Measurements from ENCODE around the gene ATXN7L2. TPM values are rescaled to one million over a fixed set of nuclear protein-coding genes. Genes with fewer than 3 reads are reported as not detected.

The ATXN7L2 gene
- total RNA-seq, 1 donor from 2014 or later: 4.9 TPM

DNA sequence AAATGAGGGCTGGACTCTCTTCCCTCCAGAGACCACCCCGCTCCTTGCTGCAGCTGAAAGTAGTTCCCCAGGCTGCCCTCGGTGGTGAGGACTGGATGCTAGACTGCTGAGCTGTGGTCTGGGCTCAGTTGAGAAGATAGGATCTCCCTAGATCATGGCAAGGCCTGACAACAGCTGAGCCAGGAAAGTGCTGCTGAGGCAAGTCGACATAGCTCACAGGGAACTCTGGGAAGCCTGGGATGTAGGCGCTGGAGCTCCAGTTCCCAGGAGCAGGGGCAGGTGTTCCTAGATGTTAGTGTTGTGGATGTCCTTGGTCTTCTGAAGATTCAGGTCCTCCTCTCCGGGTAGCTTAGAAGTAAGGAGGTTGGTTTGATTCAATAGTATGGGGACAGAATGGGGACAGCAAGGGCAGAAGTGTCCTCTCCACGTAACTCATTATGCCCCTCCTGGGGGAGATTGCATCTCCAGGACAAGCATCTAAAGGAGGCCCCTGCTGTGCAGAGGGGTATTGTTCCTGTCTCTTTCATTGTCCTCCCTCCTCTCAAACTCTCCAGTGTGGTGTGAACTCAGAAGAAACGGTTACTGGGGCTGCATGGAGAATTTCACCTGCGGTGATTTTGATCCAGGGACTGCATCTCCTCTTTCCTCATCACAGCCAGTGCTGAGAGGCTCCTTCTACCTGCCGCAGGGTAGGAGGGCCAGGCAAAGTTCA lies 13.9 kb downstream of the ATXN7L2 start:
- no peak overlapping the region for H3K4me3 ChIP-seq
- peaks cover 83% of the 10 kb centered on the region for H3K4me1 ChIP-seq
- intact Hi-C loops (cut with DNase I): loop anchor here (5.0 kb wide), 1 partner anchor 35 kb away; no protein-coding TSS in a partner anchor
- no peaks in the 10 kb centered on the region for H3K27me3 ChIP-seq
- no peak for DNase-seq (ENCODE audit: extremely low spot score in 2 of 2)
- peaks cover 0 to 19% of the 10 kb centered on the region in 2 donors for H3K36me3 ChIP-seq
- TF ChIP-seq POLR2A (IDR thresholded peaks at IDR 0.05) (no peak), POLR2AphosphoS5 (IDR thresholded peaks at IDR 0.05; ENCODE audit: insufficient read depth in 1 of 2, low read depth in 1 of 2) (no peak)
- no peaks in the 10 kb centered on the region for H3K9me3 ChIP-seq
- H3K27ac ChIP-seq: peak overlapping the region; percentile 13

GRCh38 chr1:109498161-109498801 lies 14.6 kb downstream of the ATXN7L2 start:
- Histone ChIP-seq H3K4me3 (no peak overlapping the region), H3K36me3 (peaks cover 0 to 19% of the 10 kb centered on the region in 2 donors), H3K4me1 (peaks cover 83% of the 10 kb centered on the region), H3K9me3 (no peaks in the 10 kb centered on the region), H3K27me3 (no peaks in the 10 kb centered on the region), H3K27ac (peak overlapping the region; percentile 13)
- TF ChIP-seq POLR2A (IDR thresholded peaks at IDR 0.05): no peak
- no peak for TF ChIP-seq POLR2AphosphoS5 (IDR thresholded peaks at IDR 0.05; ENCODE audit: insufficient read depth in 1 of 2, low read depth in 1 of 2)
- TF ChIP-seq, protein P1, sequence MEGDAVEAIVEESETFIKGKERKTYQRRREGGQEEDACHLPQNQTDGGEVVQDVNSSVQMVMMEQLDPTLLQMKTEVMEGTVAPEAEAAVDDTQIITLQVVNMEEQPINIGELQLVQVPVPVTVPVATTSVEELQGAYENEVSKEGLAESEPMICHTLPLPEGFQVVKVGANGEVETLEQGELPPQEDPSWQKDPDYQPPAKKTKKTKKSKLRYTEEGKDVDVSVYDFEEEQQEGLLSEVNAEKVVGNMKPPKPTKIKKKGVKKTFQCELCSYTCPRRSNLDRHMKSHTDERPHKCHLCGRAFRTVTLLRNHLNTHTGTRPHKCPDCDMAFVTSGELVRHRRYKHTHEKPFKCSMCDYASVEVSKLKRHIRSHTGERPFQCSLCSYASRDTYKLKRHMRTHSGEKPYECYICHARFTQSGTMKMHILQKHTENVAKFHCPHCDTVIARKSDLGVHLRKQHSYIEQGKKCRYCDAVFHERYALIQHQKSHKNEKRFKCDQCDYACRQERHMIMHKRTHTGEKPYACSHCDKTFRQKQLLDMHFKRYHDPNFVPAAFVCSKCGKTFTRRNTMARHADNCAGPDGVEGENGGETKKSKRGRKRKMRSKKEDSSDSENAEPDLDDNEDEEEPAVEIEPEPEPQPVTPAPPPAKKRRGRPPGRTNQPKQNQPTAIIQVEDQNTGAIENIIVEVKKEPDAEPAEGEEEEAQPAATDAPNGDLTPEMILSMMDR (IDR thresholded peaks at IDR 0.05): peak in 2 of 3 experiments; percentile 24 to 47
- no peak for DNase-seq (ENCODE audit: extremely low spot score in 2 of 2)
- intact Hi-C loops (cut with DNase I): loop anchor here (5.0 kb wide), 1 partner anchor 34 kb away; no protein-coding TSS in a partner anchor

GRCh38 chr1:109499081-109499480 lies 15.4 kb downstream of the ATXN7L2 start:
- no peak for DNase-seq (ENCODE audit: extremely low spot score in 2 of 2)
- Histone ChIP-seq H3K9me3 (no peaks in the 10 kb centered on the region), H3K4me3 (no peak overlapping the region), H3K36me3 (peaks cover 0 to 19% of the 10 kb centered on the region in 2 donors), H3K27me3 (no peaks in the 10 kb centered on the region), H3K4me1 (peaks cover 84% of the 10 kb centered on the region), H3K27ac (peak overlapping the region; percentile 27)
- intact Hi-C loops (cut with DNase I): loop anchor here (5.0 kb wide), 1 partner anchor 33 kb away; no protein-coding TSS in a partner anchor
- no peak for TF ChIP-seq POLR2A (IDR thresholded peaks at IDR 0.05)
- TF ChIP-seq, protein P1 (IDR thresholded peaks at IDR 0.05): no peak
- TF ChIP-seq POLR2AphosphoS5 (IDR thresholded peaks at IDR 0.05; ENCODE audit: insufficient read depth in 1 of 2, low read depth in 1 of 2): no peak

DNA sequence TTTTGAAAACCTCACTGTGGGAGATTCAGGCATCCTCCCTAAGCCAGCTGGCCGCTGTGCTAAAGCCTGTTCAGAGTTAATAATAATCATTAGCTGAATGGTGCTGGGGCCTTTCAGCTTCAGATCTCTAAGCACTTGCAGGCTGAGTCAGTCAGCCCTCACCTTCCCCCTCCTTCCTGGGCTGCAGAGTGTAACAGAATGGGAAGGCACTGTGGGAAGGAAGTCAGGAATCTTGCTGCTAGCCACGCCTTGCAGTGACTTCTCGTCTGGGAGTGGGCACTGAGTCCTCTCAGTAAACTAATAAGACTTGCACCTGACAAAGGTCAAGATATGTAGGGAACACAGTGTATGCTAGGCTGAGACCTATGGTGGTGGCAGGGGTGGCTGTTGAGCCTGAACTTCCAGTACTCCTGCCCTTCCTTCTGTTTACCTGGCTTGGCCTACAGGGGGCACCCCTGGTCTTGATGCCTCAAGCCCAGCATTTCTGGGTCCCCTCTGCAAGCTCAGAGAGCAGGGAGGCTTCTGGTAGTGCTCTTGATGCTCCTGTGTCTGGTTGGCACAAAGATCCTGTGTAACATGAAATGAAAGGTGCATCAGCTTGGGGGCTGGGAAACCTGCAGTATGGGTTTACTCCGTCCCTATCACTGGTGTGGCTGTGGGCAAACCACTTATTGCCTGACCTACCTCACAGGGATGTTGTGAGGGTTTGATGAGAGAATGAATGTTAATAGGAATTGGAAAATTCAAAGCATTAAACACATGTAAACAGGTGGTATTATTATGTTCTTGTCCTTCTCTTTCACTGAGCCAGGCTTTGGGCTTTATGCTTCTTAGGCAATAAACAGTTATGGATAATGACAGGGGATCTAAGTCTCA lies 16.2 kb downstream of the ATXN7L2 start:
- peaks cover 0 to 19% of the 10 kb centered on the region in 2 donors for H3K36me3 ChIP-seq
- H3K27me3 ChIP-seq: no peaks in the 10 kb centered on the region
- H3K9me3 ChIP-seq: no peaks in the 10 kb centered on the region
- TF ChIP-seq POLR2AphosphoS5 (IDR thresholded peaks at IDR 0.05; ENCODE audit: insufficient read depth in 1 of 2, low read depth in 1 of 2): peak in 1 of 2 donors; percentile 15
- TF ChIP-seq, protein P1 (IDR thresholded peaks at IDR 0.05): no peak
- no peak overlapping the region for H3K4me3 ChIP-seq
- intact Hi-C loops (cut with DNase I): loop anchor here (5.0 kb wide), 1 partner anchor 32 kb away; no protein-coding TSS in a partner anchor
- peaks cover 81% of the 10 kb centered on the region for H3K4me1 ChIP-seq
- DNase-seq (ENCODE audit: extremely low spot score in 2 of 2): no peak
- peak overlapping the region; percentile 47 for H3K27ac ChIP-seq

GRCh38 chr1:109500941-109501381 lies 17.3 kb downstream of the ATXN7L2 start:
- H3K4me3 ChIP-seq: no peak overlapping the region
- intact Hi-C loops (cut with DNase I): no loop called here
- peaks cover 71% of the 10 kb centered on the region for H3K4me1 ChIP-seq
- peak overlapping the region; percentile 48 for H3K27ac ChIP-seq
- TF ChIP-seq, protein P1 (IDR thresholded peaks at IDR 0.05): no peak
- TF ChIP-seq POLR2AphosphoS5 (IDR thresholded peaks at IDR 0.05; ENCODE audit: insufficient read depth in 1 of 2, low read depth in 1 of 2) (no peak), POLR2A (IDR thresholded peaks at IDR 0.05) (no peak)
- DNase-seq (ENCODE audit: extremely low spot score in 2 of 2): no peak
- H3K36me3 ChIP-seq: peaks cover 0 to 12% of the 10 kb centered on the region in 2 donors
- H3K27me3 ChIP-seq: no peaks in the 10 kb centered on the region
- H3K9me3 ChIP-seq: no peaks in the 10 kb centered on the region
